Keratinocyte (primary cell): ENCODE data around the gene TMEM125. TPM values are rescaled to one million over a fixed set of nuclear protein-coding genes. Genes with fewer than 3 reads are reported as not detected.

Experiments used
- DNase-seq: peaks from one replicate; pipeline ENCODE4 v3.0.0-alpha.2; 2011; ENCODE audit warnings: low read depth, missing footprints, low spot score
- FAIRE-seq: peaks from 2 replicates; lab custom pipeline; 2011; peaks lifted over from hg19 to GRCh38; lab: Jason Lieb, UNC
- H2AFZ ChIP-seq: 2 replicates; pipeline ENCODE4 v1.6.0; 2012; ENCODE audit warnings: low read length, control low read depth, inconsistent platforms; ENCODE audit not compliant: control insufficient read depth
- H3K27ac ChIP-seq: 2 replicates; pipeline ENCODE4 v1.5.1; 2011; ENCODE audit warnings: low read length; ENCODE audit not compliant: control insufficient read depth, insufficient read depth
- H3K27me3 ChIP-seq: 3 replicates; pipeline ENCODE4 v1.6.0; 2011; ENCODE audit warnings: low read length; ENCODE audit not compliant: control insufficient read depth, insufficient read depth; ENCODE audit errors: extremely low read depth
- H3K36me3 ChIP-seq, 2 experiments: 2 replicates in 1 of 2; 3 replicates in 1 of 2; pipeline ENCODE4 v1.5.1; 2011; ENCODE audit warnings: low read length in 2 of 2, mild to moderate bottlenecking in 1 of 2; ENCODE audit not compliant: control insufficient read depth in 2 of 2, insufficient read depth in 2 of 2; ENCODE audit errors: extremely low read depth in 1 of 2
- H3K4me1 ChIP-seq: 3 replicates; pipeline ENCODE4 v1.5.1; 2011; ENCODE audit warnings: low read length; ENCODE audit not compliant: control insufficient read depth, insufficient read depth; ENCODE audit errors: extremely low read depth
- H3K4me2 ChIP-seq: 3 replicates; pipeline ENCODE4 v1.6.0; 2011; ENCODE audit warnings: low read depth, low read length; ENCODE audit not compliant: control insufficient read depth, insufficient read depth; ENCODE audit errors: extremely low read depth
- H3K4me3 ChIP-seq, 3 experiments: fragments of 200-600 bp in 1 of 3; sonication (generic) in 1 of 3; 2 replicates in 2 of 3; 3 replicates in 1 of 3; pipeline ENCODE4 v1.5.1; 2011 to 2016; ENCODE audit warnings: low read length in 3 of 3, mild to moderate bottlenecking in 3 of 3, control low read depth in 2 of 3, inconsistent platforms in 1 of 3, low read depth in 1 of 3, mixed read lengths in 1 of 3, mixed run types in 1 of 3, moderate library complexity in 1 of 3; ENCODE audit not compliant: control insufficient read depth in 2 of 3, insufficient read depth in 2 of 3; ENCODE audit errors: extremely low read depth in 1 of 3
- H3K79me2 ChIP-seq: 2 replicates; pipeline ENCODE4 v1.6.0; 2012; ENCODE audit warnings: low read length; ENCODE audit not compliant: control insufficient read depth, insufficient read depth
- H3K9ac ChIP-seq: 3 replicates; pipeline ENCODE4 v1.6.0; 2011; ENCODE audit warnings: low read length; ENCODE audit not compliant: control insufficient read depth, insufficient read depth; ENCODE audit errors: extremely low read depth
- H3K9me1 ChIP-seq: 3 replicates; pipeline ENCODE4 v1.6.0; 2011; ENCODE audit warnings: low read length; ENCODE audit not compliant: control insufficient read depth, insufficient read depth; ENCODE audit errors: extremely low read depth
- H3K9me3 ChIP-seq: 2 replicates; pipeline ENCODE4 v1.5.1; 2012; ENCODE audit warnings: low read depth, low read length; ENCODE audit not compliant: control insufficient read depth
- H4K20me1 ChIP-seq: 3 replicates; pipeline ENCODE4 v1.6.0; 2011; ENCODE audit warnings: low read length; ENCODE audit not compliant: control insufficient read depth, insufficient read depth; ENCODE audit errors: extremely low read depth
- EZH2 ChIP-seq: IDR thresholded peaks from one replicate; pipeline ENCODE4 v1.6.1; 2012; ENCODE audit warnings: inconsistent platforms, mild to moderate bottlenecking, low read length, moderate library complexity
- dilution Hi-C: fragments of 300-500 bp; cut with MboI; formaldehyde crosslinking; loops from one replicate; pipeline ENCODE4 v1.7.0; 2020; ENCODE audit warnings: low sequenced_read_pairs; ENCODE audit not compliant: extremely low pct_ligation_motif_present
- polyA plus RNA-seq, 5 experiments: library from polyadenylated mRNA; depleted of rRNA in 3 of 5; stranded (reverse) in 3 of 5; stranded (forward) in 1 of 5; unstranded in 1 of 5; fragments of >200 nt; gene quantifications; 1 replicate in 1 of 5; 2 replicates in 3 of 5; 3 replicates in 1 of 5; pipeline versions ENCODE4 v1.2.1 to v1.2.3, GENCODE V29; 2011 to 2012; ENCODE audit warnings: missing spikeins in 2 of 5, low read depth in 1 of 5, low replicate concordance in 1 of 5
- TF ChIP-seq, protein P1 (sequence below), 3 experiments: IDR thresholded peaks in 1 of 3; conservative IDR thresholded peaks in 1 of 3; optimal IDR thresholded peaks in 1 of 3; 2 replicates in 2 of 3; 3 replicates in 1 of 3; pipeline versions ENCODE3 to v1.5.1; 2011; ENCODE audit warnings: low read length in 3 of 3, mild to moderate bottlenecking in 3 of 3, moderate library complexity in 2 of 3, control low read depth in 1 of 3, inconsistent platforms in 1 of 3; ENCODE audit not compliant: insufficient read depth in 2 of 3; ENCODE audit errors: extremely low read depth in 1 of 3

Gene TMEM125
- polyA plus RNA-seq, 1 donor (not counting 4 experiments of a cell fraction or from before 2014, with no cell fraction given) = 0.92 TPM

DNA sequence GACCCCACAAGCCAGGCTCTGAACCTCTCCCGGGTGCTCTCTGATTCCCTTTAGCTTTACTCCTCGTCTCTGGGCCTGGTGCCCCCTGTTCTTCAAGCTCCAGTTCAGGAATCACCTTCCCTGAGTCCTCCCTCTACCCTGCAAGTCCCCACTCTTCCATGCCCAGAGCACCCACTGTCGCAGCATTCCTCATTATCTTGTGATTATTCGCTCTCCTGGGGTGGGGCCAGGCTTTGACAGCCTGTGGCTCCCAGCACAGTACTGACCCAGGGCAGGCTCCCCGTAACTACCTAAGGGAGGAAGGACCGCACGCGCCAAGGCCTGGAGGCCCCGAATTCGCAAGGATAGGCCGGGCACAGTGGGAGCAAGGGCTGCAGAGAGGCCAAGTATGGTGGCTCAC lies 16.3 kb downstream of the TMEM125 start:
- no peaks in the 10 kb centered on the region for H3K9me1 ChIP-seq
- no peaks in the 10 kb centered on the region for H3K27me3 ChIP-seq
- no peak overlapping the region for H3K27ac ChIP-seq
- DNase-seq (no peak), FAIRE-seq (no peak)
- peaks cover 11% of the 10 kb centered on the region for H3K4me1 ChIP-seq
- TF ChIP-seq EZH2 = no peak
- TF ChIP-seq, protein P1, sequence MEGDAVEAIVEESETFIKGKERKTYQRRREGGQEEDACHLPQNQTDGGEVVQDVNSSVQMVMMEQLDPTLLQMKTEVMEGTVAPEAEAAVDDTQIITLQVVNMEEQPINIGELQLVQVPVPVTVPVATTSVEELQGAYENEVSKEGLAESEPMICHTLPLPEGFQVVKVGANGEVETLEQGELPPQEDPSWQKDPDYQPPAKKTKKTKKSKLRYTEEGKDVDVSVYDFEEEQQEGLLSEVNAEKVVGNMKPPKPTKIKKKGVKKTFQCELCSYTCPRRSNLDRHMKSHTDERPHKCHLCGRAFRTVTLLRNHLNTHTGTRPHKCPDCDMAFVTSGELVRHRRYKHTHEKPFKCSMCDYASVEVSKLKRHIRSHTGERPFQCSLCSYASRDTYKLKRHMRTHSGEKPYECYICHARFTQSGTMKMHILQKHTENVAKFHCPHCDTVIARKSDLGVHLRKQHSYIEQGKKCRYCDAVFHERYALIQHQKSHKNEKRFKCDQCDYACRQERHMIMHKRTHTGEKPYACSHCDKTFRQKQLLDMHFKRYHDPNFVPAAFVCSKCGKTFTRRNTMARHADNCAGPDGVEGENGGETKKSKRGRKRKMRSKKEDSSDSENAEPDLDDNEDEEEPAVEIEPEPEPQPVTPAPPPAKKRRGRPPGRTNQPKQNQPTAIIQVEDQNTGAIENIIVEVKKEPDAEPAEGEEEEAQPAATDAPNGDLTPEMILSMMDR (optimal IDR thresholded peaks at IDR 0.05 in 1 of 3, IDR thresholded peaks at IDR 0.05 in 1 of 3, conservative IDR thresholded peaks at IDR 0.05 in 1 of 3; ENCODE audit: extremely low read depth in 1 of 3, insufficient read depth in 2 of 3, low read length in 3 of 3) = no peak
- H2AFZ ChIP-seq = no peak overlapping the region
- H3K9ac ChIP-seq = no peak overlapping the region
- no peak overlapping the region for H3K4me3 ChIP-seq
- H3K79me2 ChIP-seq = no peaks in the 10 kb centered on the region
- H4K20me1 ChIP-seq = no peaks in the 10 kb centered on the region
- no peaks in the 10 kb centered on the region for H3K36me3 ChIP-seq
- H3K9me3 ChIP-seq = no peaks in the 10 kb centered on the region
- dilution Hi-C loops = no loop called here
- no peak overlapping the region for H3K4me2 ChIP-seq

DNA sequence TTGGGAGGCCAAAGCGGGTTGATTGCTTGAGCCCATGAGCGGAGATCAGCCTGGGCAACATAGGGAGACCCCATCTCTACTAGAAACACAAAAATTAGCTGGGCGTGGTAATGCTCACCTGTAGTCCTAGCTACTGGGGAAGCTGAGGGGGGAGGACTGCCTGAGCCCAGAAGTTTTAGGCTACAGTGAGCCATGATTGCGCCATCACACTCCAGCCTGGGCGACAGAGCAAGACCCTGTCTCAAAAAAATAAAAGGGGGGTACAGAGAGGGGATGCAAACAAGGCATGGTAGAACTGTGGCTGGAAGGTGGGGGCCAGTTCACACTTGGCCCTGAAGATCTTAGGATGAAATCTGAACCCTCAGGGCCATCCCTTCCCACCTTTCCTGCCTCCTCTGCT lies 16.8 kb downstream of the TMEM125 start:
- no peaks in the 10 kb centered on the region for H3K9me3 ChIP-seq
- dilution Hi-C loops = no loop called here
- H2AFZ ChIP-seq = no peak overlapping the region
- no peaks in the 10 kb centered on the region for H3K36me3 ChIP-seq
- H3K4me3 ChIP-seq = no peak overlapping the region
- H3K79me2 ChIP-seq = no peaks in the 10 kb centered on the region
- no peak overlapping the region for H3K4me2 ChIP-seq
- TF ChIP-seq, protein P1 (optimal IDR thresholded peaks at IDR 0.05 in 1 of 3, IDR thresholded peaks at IDR 0.05 in 1 of 3, conservative IDR thresholded peaks at IDR 0.05 in 1 of 3; ENCODE audit: extremely low read depth in 1 of 3, insufficient read depth in 2 of 3, low read length in 3 of 3) = no peak
- TF ChIP-seq EZH2 = no peak
- FAIRE-seq = no peak
- H4K20me1 ChIP-seq = no peaks in the 10 kb centered on the region
- H3K4me1 ChIP-seq = peaks cover 11% of the 10 kb centered on the region
- H3K9ac ChIP-seq = no peak overlapping the region
- no peak for DNase-seq
- H3K27me3 ChIP-seq = no peaks in the 10 kb centered on the region
- no peaks in the 10 kb centered on the region for H3K9me1 ChIP-seq
- H3K27ac ChIP-seq = no peak overlapping the region
